HFFc6 (cell line): ENCODE results near the gene GGCT. TPM values are rescaled to one million over a fixed set of nuclear protein-coding genes. Genes with fewer than 3 reads are reported as not detected.

ENCODE experiments used
- DNase-seq: peaks from one replicate; pipeline ENCODE4 v3.0.0-alpha.2; 2018
- H3K27ac Mint-ChIP-seq: 2 replicates; pipeline ENCODE4 v1.8.0; 2020; ENCODE audit warnings: mild to moderate bottlenecking, mixed read lengths
- H3K27me3 Mint-ChIP-seq: 2 replicates; pipeline ENCODE4 v1.8.0; 2021; ENCODE audit warnings: mild to moderate bottlenecking, moderate library complexity, mixed read lengths; ENCODE audit not compliant: insufficient read depth
- H3K36me3 Mint-ChIP-seq: 2 replicates; pipeline ENCODE4 v1.8.0; 2021; ENCODE audit warnings: low read depth, mixed read lengths
- H3K4me1 Mint-ChIP-seq: 2 replicates; pipeline ENCODE4 v1.8.0; 2020; ENCODE audit warnings: low read depth, mixed read lengths
- H3K4me3 Mint-ChIP-seq: 2 replicates; pipeline ENCODE4 v1.8.0; 2020; ENCODE audit warnings: mild to moderate bottlenecking, moderate library complexity, mixed read lengths
- H3K9me3 Mint-ChIP-seq: 2 replicates; pipeline ENCODE4 v1.8.0; 2020; ENCODE audit warnings: mild to moderate bottlenecking, mixed read lengths
- total RNA-seq, 6 experiments: library from RNA; stranded (reverse); fragmentation: NEBNext Ultra II Directional; extraction: Animal tissue kit (Norgen Biotek cat#: 25700); gene quantifications; 2 replicates in 1 of 6; 3 replicates in 5 of 6; pipeline ENCODE4 v1.2.3, GENCODE V29; 2021
- TF ChIP-seq, protein P1 (sequence below): fragments of 200-600 bp; sonication (generic); IDR thresholded peaks from 2 replicates; pipeline ENCODE4 v1.5.0; 2021; ENCODE audit warnings: antibody characterized with exemption, mild to moderate bottlenecking

The GGCT gene
- total RNA-seq, 6 experiments from 2014 or later, result 16.1 to 25.6 (median 21.1) TPM

DNA sequence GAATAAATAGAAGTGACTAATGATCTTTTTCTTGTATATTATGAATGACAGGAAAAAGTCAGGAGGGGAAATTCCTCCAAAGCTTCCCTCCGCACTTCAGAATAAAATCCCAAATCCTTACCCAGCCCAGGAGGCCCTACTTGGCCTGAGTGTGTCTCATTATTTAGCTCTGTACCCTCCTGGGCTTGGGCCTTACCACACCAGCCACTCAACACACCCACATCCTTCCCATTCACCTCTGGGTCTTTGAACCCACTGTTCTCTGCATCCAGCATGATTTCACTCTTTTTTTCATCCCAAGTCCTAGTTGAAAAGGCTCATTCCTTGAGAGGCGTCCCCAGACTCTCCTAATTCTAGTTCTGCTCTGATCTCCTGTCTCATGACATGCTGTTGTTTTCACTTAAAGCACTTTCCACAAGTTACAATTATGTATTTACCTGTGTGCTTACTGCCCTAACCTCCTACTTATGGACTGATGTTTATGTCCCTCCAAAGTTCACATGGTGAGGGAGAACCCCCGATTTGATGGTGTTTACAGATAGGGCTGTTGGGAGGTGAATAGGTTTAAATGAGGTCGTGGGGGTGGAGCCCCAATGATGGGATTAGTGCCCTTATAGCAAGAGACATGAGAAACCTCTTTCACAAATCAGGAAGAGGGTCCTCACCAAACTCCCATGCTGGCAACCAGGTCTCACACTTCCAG, 32.4 kb downstream of the GGCT start:
- Mint-ChIP-seq H3K27me3 (peaks cover 4% of the 10 kb centered on the region; the same call in 1 of the 2 replicates), H3K4me1 (peaks cover 87% of the 10 kb centered on the region), H3K4me3 (peak overlapping the region; percentile 43; the same call in 1 of the 2 replicates), H3K36me3 (peaks cover 12% of the 10 kb centered on the region), H3K9me3 (no peaks in the 10 kb centered on the region), H3K27ac (peak overlapping the region; percentile 59)
- TF ChIP-seq, protein P1, sequence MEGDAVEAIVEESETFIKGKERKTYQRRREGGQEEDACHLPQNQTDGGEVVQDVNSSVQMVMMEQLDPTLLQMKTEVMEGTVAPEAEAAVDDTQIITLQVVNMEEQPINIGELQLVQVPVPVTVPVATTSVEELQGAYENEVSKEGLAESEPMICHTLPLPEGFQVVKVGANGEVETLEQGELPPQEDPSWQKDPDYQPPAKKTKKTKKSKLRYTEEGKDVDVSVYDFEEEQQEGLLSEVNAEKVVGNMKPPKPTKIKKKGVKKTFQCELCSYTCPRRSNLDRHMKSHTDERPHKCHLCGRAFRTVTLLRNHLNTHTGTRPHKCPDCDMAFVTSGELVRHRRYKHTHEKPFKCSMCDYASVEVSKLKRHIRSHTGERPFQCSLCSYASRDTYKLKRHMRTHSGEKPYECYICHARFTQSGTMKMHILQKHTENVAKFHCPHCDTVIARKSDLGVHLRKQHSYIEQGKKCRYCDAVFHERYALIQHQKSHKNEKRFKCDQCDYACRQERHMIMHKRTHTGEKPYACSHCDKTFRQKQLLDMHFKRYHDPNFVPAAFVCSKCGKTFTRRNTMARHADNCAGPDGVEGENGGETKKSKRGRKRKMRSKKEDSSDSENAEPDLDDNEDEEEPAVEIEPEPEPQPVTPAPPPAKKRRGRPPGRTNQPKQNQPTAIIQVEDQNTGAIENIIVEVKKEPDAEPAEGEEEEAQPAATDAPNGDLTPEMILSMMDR, result no peak
- DNase-seq, result no peak

DNA sequence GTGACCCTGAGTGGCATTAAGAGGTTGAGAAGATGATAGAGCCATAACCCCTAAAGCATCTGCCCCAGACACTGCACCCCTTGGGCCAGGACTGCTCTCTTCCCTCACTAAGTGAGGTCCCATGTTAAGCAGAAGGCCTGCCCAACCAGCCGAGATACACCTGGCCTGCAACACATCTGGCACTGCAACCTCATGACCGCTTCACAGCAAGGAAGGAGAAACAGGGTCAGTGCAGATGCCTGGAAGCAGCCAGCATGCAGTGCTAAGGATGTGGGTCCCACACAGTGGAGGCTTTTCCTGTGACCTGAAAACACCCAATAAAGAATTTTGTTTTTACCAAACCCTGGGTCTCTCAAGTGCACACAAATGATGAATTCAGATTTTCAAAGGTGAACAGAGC, 33.4 kb downstream of the GGCT start:
- H3K4me1 Mint-ChIP-seq, result peaks cover 84% of the 10 kb centered on the region
- H3K36me3 Mint-ChIP-seq, result peaks cover 9% of the 10 kb centered on the region
- peak overlapping the region; percentile 23; the same call in 1 of the 2 replicates for H3K4me3 Mint-ChIP-seq
- TF ChIP-seq, protein P1, result no peak
- no peaks in the 10 kb centered on the region for H3K9me3 Mint-ChIP-seq
- H3K27me3 Mint-ChIP-seq, result peaks cover 2% of the 10 kb centered on the region
- DNase-seq, result no peak
- peak overlapping the region; percentile 90 for H3K27ac Mint-ChIP-seq

DNA sequence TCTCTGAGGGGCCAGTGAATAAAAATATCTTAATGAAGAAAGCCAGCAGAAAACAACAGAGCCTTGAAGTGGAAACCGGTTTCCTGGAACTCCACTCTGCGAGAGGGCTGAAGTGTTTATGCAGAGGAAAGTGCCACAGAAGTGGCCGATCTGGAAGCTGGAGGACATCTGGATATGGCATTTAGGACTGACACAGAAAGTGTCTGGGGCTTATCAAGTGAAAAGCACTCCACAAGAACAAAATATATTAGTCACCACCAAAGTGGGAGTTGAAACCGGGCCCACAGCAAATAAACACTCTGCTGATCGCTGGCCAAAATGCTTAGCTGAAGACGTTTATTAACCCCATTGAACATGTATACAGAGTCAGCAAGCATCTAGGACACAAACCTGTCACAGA, 33.9 kb downstream of the GGCT start:
- TF ChIP-seq, protein P1, result no peak
- DNase-seq, result peak; percentile 42
- Mint-ChIP-seq H3K4me3 (peak overlapping the region; percentile 23), H3K36me3 (peaks cover 5% of the 10 kb centered on the region), H3K27me3 (peaks cover 2% of the 10 kb centered on the region), H3K4me1 (peaks cover 84% of the 10 kb centered on the region), H3K27ac (peak overlapping the region; percentile 90), H3K9me3 (no peaks in the 10 kb centered on the region)

DNA sequence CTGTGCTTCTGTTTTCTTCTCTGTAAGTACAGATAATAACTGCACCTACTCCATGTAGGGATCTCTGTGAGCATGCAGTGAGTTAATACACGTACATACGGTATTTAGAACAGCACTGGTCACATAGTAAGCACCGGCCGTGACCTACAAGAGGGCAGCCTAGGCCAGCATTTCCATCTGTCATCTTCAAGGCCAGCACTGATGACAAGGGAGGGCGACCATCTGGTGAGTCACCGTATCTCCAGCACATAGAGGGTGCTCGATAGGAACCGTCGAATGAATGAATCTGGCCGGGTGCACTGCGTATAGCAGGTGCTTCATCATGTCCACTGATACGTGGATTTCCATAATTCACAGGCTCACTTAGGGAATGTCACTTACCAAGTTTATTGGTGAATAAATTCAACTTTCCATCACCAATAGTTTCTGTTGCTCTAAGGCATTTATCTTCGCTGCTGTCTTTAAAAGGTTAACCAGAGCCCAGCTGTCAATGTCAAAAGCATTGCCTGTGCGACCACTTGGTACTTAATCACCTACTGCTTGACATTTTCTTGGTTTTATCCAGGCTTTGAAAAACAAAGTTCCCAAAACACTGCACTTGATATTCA, 34.4 kb downstream of the GGCT start:
- TF ChIP-seq, protein P1, result no peak
- peaks cover 5% of the 10 kb centered on the region for H3K36me3 Mint-ChIP-seq
- H3K27me3 Mint-ChIP-seq, result peaks cover 2% of the 10 kb centered on the region
- H3K4me3 Mint-ChIP-seq, result peak overlapping the region; percentile 23
- peaks cover 84% of the 10 kb centered on the region for H3K4me1 Mint-ChIP-seq
- peak overlapping the region; percentile 90 for H3K27ac Mint-ChIP-seq
- H3K9me3 Mint-ChIP-seq, result no peaks in the 10 kb centered on the region
- DNase-seq, result no peak

DNA sequence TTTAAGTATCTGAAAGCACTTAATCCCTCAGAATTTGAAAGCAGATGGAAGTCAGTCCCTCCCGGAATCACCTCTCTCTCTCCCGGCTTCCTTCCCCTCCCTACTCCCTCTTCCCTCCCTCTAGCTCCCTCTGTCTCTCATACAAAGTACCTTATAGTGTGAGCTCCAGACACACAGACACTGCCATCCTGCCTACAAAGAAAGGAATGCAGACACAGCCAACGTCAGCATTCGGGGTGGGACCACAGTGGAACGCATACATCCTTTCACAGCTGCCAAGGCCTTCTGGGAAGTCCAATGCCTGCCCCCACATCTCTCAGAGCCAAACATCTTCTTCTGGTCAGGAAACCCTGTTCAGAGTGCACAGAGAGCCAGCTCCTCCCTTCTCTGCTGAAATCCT, 35.3 kb downstream of the GGCT start:
- H3K36me3 Mint-ChIP-seq, result peaks cover 5% of the 10 kb centered on the region
- H3K9me3 Mint-ChIP-seq, result no peaks in the 10 kb centered on the region
- DNase-seq, result peak; percentile 97
- H3K27ac Mint-ChIP-seq, result peak overlapping the region; percentile 90
- peaks cover 2% of the 10 kb centered on the region for H3K27me3 Mint-ChIP-seq
- H3K4me1 Mint-ChIP-seq, result peaks cover 80% of the 10 kb centered on the region
- TF ChIP-seq, protein P1, result peak; percentile 63
- peak overlapping the region; percentile 81 for H3K4me3 Mint-ChIP-seq
